Measurements from ENCODE around the gene TTLL11.

- TF ChIP-seq, protein P1, sequence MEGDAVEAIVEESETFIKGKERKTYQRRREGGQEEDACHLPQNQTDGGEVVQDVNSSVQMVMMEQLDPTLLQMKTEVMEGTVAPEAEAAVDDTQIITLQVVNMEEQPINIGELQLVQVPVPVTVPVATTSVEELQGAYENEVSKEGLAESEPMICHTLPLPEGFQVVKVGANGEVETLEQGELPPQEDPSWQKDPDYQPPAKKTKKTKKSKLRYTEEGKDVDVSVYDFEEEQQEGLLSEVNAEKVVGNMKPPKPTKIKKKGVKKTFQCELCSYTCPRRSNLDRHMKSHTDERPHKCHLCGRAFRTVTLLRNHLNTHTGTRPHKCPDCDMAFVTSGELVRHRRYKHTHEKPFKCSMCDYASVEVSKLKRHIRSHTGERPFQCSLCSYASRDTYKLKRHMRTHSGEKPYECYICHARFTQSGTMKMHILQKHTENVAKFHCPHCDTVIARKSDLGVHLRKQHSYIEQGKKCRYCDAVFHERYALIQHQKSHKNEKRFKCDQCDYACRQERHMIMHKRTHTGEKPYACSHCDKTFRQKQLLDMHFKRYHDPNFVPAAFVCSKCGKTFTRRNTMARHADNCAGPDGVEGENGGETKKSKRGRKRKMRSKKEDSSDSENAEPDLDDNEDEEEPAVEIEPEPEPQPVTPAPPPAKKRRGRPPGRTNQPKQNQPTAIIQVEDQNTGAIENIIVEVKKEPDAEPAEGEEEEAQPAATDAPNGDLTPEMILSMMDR (IDR thresholded peaks at IDR 0.05): no peak
- TF ChIP-seq ZFX (IDR thresholded peaks at IDR 0.05; ENCODE audit: borderline replicate concordance): no peak
Observed at GRCh38 chr9:121963528-121963995, 129.5 kb downstream of the TTLL11 start.

Measured in 22Rv1 (cell line).